ENCODE results near the gene SPATA13.

The SPATA13 gene

GRCh38 chr13:24207841-24208667 is 47.5 kb downstream of the SPATA13 start:
- Histone ChIP-seq H2AFZ (ENCODE audit: low read depth) (no peak overlapping the region), H4K20me1 (ENCODE audit: insufficient read depth) (no peaks in the 10 kb centered on the region), H3K27me3 (ENCODE audit: insufficient read depth, low read depth) (no peaks in the 10 kb centered on the region), H3K27ac (no peak overlapping the region), H3K4me2 (no peak overlapping the region), H3K4me3 (IDR thresholded peaks at IDR 0.05; ENCODE audit: insufficient read depth, low read depth, low read length) (no peak overlapping the region), H3K9ac (no peak overlapping the region), H3K79me2 (ENCODE audit: insufficient read depth, low read depth) (no peaks in the 10 kb centered on the region), H3K4me1 (ENCODE audit: low read depth, poor library complexity, severe bottlenecking) (no peaks in the 10 kb centered on the region), H3K36me3 (ENCODE audit: insufficient read depth) (no peaks in the 10 kb centered on the region)
- TF ChIP-seq, protein P1, sequence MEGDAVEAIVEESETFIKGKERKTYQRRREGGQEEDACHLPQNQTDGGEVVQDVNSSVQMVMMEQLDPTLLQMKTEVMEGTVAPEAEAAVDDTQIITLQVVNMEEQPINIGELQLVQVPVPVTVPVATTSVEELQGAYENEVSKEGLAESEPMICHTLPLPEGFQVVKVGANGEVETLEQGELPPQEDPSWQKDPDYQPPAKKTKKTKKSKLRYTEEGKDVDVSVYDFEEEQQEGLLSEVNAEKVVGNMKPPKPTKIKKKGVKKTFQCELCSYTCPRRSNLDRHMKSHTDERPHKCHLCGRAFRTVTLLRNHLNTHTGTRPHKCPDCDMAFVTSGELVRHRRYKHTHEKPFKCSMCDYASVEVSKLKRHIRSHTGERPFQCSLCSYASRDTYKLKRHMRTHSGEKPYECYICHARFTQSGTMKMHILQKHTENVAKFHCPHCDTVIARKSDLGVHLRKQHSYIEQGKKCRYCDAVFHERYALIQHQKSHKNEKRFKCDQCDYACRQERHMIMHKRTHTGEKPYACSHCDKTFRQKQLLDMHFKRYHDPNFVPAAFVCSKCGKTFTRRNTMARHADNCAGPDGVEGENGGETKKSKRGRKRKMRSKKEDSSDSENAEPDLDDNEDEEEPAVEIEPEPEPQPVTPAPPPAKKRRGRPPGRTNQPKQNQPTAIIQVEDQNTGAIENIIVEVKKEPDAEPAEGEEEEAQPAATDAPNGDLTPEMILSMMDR (conservative IDR thresholded peaks at IDR 0.05; ENCODE audit: low read depth, low read length): no peak

DNA sequence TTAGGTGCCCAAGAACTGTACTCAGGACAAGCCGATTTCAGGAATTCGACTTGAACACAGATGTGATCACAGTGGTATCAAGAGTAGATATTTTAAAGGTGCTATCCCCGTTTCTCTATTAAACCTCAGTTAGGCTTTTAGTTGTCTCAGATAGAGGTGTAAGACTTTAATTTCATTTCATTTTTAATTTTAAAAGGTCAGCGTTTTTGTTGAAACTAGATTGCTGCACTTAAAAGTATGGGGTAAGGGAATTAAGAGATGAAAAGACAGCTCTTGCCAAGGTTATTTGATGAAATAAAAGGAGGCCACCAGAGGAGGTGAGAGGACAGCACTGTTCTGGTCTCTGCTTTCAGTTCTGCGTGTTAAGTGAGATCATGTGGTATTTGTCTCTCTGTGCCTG is 48.6 kb downstream of the SPATA13 start:
- no peaks in the 10 kb centered on the region for H3K36me3 ChIP-seq (ENCODE audit: insufficient read depth)
- H4K20me1 ChIP-seq (ENCODE audit: insufficient read depth): no peaks in the 10 kb centered on the region
- H3K9ac ChIP-seq: no peak overlapping the region
- TF ChIP-seq, protein P1 (conservative IDR thresholded peaks at IDR 0.05; ENCODE audit: low read depth, low read length): no peak
- H3K4me3 ChIP-seq (IDR thresholded peaks at IDR 0.05; ENCODE audit: insufficient read depth, low read depth, low read length): no peak overlapping the region
- no peaks in the 10 kb centered on the region for H3K4me1 ChIP-seq (ENCODE audit: low read depth, poor library complexity, severe bottlenecking)
- no peaks in the 10 kb centered on the region for H3K79me2 ChIP-seq (ENCODE audit: insufficient read depth, low read depth)
- H3K27ac ChIP-seq: no peak overlapping the region
- H2AFZ ChIP-seq (ENCODE audit: low read depth): no peak overlapping the region
- no peak overlapping the region for H3K4me2 ChIP-seq
- no peaks in the 10 kb centered on the region for H3K27me3 ChIP-seq (ENCODE audit: insufficient read depth, low read depth)

DNA sequence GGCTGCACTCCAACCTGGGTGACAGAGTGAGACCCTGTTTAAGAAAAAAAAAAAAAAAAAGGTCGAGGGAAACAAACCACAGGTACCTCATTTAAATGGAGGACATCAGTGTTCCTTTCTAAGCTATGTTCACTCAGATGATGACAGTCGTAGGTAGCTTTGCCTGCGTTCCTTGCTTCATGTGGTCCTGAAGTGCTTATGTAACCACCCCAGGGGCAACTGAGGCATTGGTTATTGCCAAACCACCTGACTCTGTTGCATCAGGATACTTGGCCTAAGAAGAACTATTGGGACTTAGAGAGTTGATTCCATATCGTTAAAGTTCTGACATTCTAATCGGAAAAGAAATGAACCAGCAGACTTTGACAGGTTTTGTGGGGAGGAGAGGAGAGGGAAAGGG is 51.7 kb downstream of the SPATA13 start:
- H3K4me2 ChIP-seq: no peak overlapping the region
- H3K4me1 ChIP-seq (ENCODE audit: low read depth, poor library complexity, severe bottlenecking): peaks cover 7% of the 10 kb centered on the region
- no peak overlapping the region for H2AFZ ChIP-seq (ENCODE audit: low read depth)
- no peaks in the 10 kb centered on the region for H3K79me2 ChIP-seq (ENCODE audit: insufficient read depth, low read depth)
- H3K9ac ChIP-seq: no peak overlapping the region
- no peak overlapping the region for H3K27ac ChIP-seq
- no peaks in the 10 kb centered on the region for H3K27me3 ChIP-seq (ENCODE audit: insufficient read depth, low read depth)
- H4K20me1 ChIP-seq (ENCODE audit: insufficient read depth): no peaks in the 10 kb centered on the region
- no peak overlapping the region for H3K4me3 ChIP-seq (IDR thresholded peaks at IDR 0.05; ENCODE audit: insufficient read depth, low read depth, low read length)
- TF ChIP-seq, protein P1 (conservative IDR thresholded peaks at IDR 0.05; ENCODE audit: low read depth, low read length): no peak
- H3K36me3 ChIP-seq (ENCODE audit: insufficient read depth): no peaks in the 10 kb centered on the region

DNA sequence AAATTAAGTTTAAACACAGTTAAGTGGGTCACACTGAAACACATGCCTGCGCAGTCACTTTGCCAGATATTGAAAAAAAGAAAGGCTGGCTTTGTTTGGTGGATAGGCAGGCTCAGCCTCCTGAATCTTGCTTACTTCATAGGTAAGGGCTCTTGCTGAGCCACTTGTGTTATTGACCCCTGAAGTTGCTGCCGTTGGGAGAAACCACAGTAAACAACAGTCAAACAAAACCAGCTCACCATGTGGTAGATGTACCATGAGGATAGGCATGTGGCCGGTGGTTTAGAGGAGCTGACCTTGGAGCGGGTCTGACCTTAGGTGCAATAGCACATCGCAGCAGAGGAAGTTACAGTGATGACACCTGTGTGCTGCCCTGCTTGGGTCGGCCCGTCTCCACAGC is 52.2 kb downstream of the SPATA13 start:
- Histone ChIP-seq H3K4me1 (ENCODE audit: low read depth, poor library complexity, severe bottlenecking) (peaks cover 11% of the 10 kb centered on the region), H3K4me3 (IDR thresholded peaks at IDR 0.05; ENCODE audit: insufficient read depth, low read depth, low read length) (no peak overlapping the region), H3K79me2 (ENCODE audit: insufficient read depth, low read depth) (no peaks in the 10 kb centered on the region), H3K9ac (no peak overlapping the region), H3K27me3 (ENCODE audit: insufficient read depth, low read depth) (no peaks in the 10 kb centered on the region), H4K20me1 (ENCODE audit: insufficient read depth) (no peaks in the 10 kb centered on the region), H3K27ac (no peak overlapping the region), H3K36me3 (ENCODE audit: insufficient read depth) (no peaks in the 10 kb centered on the region), H2AFZ (ENCODE audit: low read depth) (no peak overlapping the region), H3K4me2 (no peak overlapping the region)
- TF ChIP-seq, protein P1 (conservative IDR thresholded peaks at IDR 0.05; ENCODE audit: low read depth, low read length): no peak

All from KMS-11 (cell line).